ENCODE results near the gene LRBA. TPM values are rescaled to one million over a fixed set of nuclear protein-coding genes. Genes with fewer than 3 reads are reported as not detected.
"Not testable (repeated sequence)": the region's sequence is repeated elsewhere in the genome, so short reads cannot be mapped to it uniquely, and the experiment has no call there.

Gene LRBA
- total RNA-seq, 1 experiment from 2014 or later, result 55.3 TPM

- Mint-ChIP-seq H3K4me1 (peaks cover 16 to 32% of the 10 kb centered on the region in 2 experiments), H3K27ac (peak overlapping the region in 1 of 3 experiments; percentile 98; a peak in 2 of 7 replicates), H3K9me3 (no peaks in the 10 kb centered on the region)
Observed at GRCh38 chr4:150540536-150540935, 474.5 kb downstream of the LRBA start.

GRCh38 chr4:150537911-150538310 is 477.2 kb downstream of the LRBA start:
- not testable (repeated sequence) for H2BK120ac ChIP-seq (ENCODE audit: low read depth, low read length, poor library complexity, severe bottlenecking); H3K4me2 ChIP-seq (ENCODE audit: insufficient read depth, insufficient read length, low read length); H3K27me3 ChIP-seq (ENCODE audit: insufficient read depth, low read length); H3K4me3 Mint-ChIP-seq; H3T11ph ChIP-seq (ENCODE audit: low read length); H2BK20ac ChIP-seq (ENCODE audit: low read depth, low read length, poor library complexity, severe bottlenecking); H3K4ac ChIP-seq (ENCODE audit: low read depth, low read length); H2BK5ac ChIP-seq (ENCODE audit: insufficient read length, low read length); H3K27ac Mint-ChIP-seq; H3K79me2 ChIP-seq (ENCODE audit: insufficient read depth, low read length); H3K79me1 ChIP-seq (ENCODE audit: insufficient read depth, low read depth, low read length, poor library complexity, severe bottlenecking); H3K23me2 ChIP-seq (ENCODE audit: insufficient read length, low read depth, low read length, poor library complexity, severe bottlenecking); H2BK12ac ChIP-seq (ENCODE audit: insufficient read length, low read depth, low read length); H3K27me3 Mint-ChIP-seq (ENCODE audit: low read depth); H3K9ac ChIP-seq (ENCODE audit: extremely low read depth, insufficient read length, low read length); H3K14ac ChIP-seq (ENCODE audit: insufficient read depth, low read length); H3K18ac ChIP-seq (ENCODE audit: insufficient read length, low read depth, low read length); H2AK5ac ChIP-seq (ENCODE audit: insufficient read length, low read length); H3K4me1 ChIP-seq (ENCODE audit: insufficient read depth, low read length); H3K9me3 ChIP-seq (ENCODE audit: control insufficient read depth, low read depth, low read length); H2AFZ ChIP-seq (ENCODE audit: low read length); H3K9me3 Mint-ChIP-seq; H4K8ac ChIP-seq (replicated peaks; ENCODE audit: insufficient read length, low read depth, low read length); H2BK15ac ChIP-seq (ENCODE audit: low read depth, low read length); H4K20me1 ChIP-seq (ENCODE audit: control insufficient read depth, insufficient read depth, insufficient read length); H3K23ac ChIP-seq (ENCODE audit: insufficient read length, low read depth, low read length); DNase-seq; H4K5ac ChIP-seq (ENCODE audit: insufficient read length, low read depth, low read length); H4K91ac ChIP-seq (ENCODE audit: insufficient read length, low read depth, low read length); H3K56ac ChIP-seq (ENCODE audit: insufficient read length, low read depth, low read length); H3K36me3 Mint-ChIP-seq (ENCODE audit: insufficient read depth in 1 of 3, low read depth in 3 of 3); H3K27ac ChIP-seq (ENCODE audit: insufficient read length, low read depth, low read length)
- peaks cover 16 to 32% of the 10 kb centered on the region in 2 experiments for H3K4me1 Mint-ChIP-seq
- no CpG with 5 or more reads among the region's 3 CpGs for WGBS (ENCODE audit: extremely low coverage, insufficient read length, low lambda C conversion rate)

More at GRCh38 chr4:150540536-150540935, 474.5 kb downstream of the LRBA start:
- TF ChIP-seq CTCF (conservative IDR thresholded peaks at IDR 0.05), result no peak
- H4K8ac ChIP-seq (replicated peaks; ENCODE audit: insufficient read length, low read depth, low read length), result no peak overlapping the region
- no peak overlapping the region for H2BK15ac ChIP-seq (ENCODE audit: low read depth, low read length)
- H3K79me2 ChIP-seq (ENCODE audit: insufficient read depth, low read length), result no peaks in the 10 kb centered on the region
- no peaks in the 10 kb centered on the region for H3K79me1 ChIP-seq (ENCODE audit: insufficient read depth, low read depth, low read length, poor library complexity, severe bottlenecking)
- no peaks in the 10 kb centered on the region for H3K36me3 Mint-ChIP-seq (ENCODE audit: insufficient read depth in 1 of 3, low read depth in 3 of 3)
- H3K18ac ChIP-seq (ENCODE audit: insufficient read length, low read depth, low read length), result no peak overlapping the region
- H3T11ph ChIP-seq (ENCODE audit: low read length), result no peak overlapping the region
- no peaks in the 10 kb centered on the region for H3K23me2 ChIP-seq (ENCODE audit: insufficient read length, low read depth, low read length, poor library complexity, severe bottlenecking)
- no peaks in the 10 kb centered on the region for H3K27me3 ChIP-seq (ENCODE audit: insufficient read depth, low read length)
- no peak overlapping the region for H4K5ac ChIP-seq (ENCODE audit: insufficient read length, low read depth, low read length)
- no peaks in the 10 kb centered on the region for H3K27me3 Mint-ChIP-seq (ENCODE audit: low read depth)
- no peak overlapping the region for H3K4me3 Mint-ChIP-seq
- H3K4me2 ChIP-seq (ENCODE audit: insufficient read depth, insufficient read length, low read length), result no peak overlapping the region
- no peak for DNase-seq
- H2BK5ac ChIP-seq (ENCODE audit: insufficient read length, low read length), result no peak overlapping the region
- H3K9me3 ChIP-seq (ENCODE audit: control insufficient read depth, low read depth, low read length), result no peaks in the 10 kb centered on the region
- no peak overlapping the region for H2BK20ac ChIP-seq (ENCODE audit: low read depth, low read length, poor library complexity, severe bottlenecking)
- no peak overlapping the region for H3K9ac ChIP-seq (ENCODE audit: extremely low read depth, insufficient read length, low read length)
- H2BK120ac ChIP-seq (ENCODE audit: low read depth, low read length, poor library complexity, severe bottlenecking), result no peak overlapping the region
- no peaks in the 10 kb centered on the region for H4K20me1 ChIP-seq (ENCODE audit: control insufficient read depth, insufficient read depth, insufficient read length)
- H4K91ac ChIP-seq (ENCODE audit: insufficient read length, low read depth, low read length), result no peak overlapping the region
- no peaks in the 10 kb centered on the region; the same call in 1 of the 2 replicates for H3K4me1 ChIP-seq (ENCODE audit: insufficient read depth, low read length)
- H2BK12ac ChIP-seq (ENCODE audit: insufficient read length, low read depth, low read length), result no peak overlapping the region
- H3K14ac ChIP-seq (ENCODE audit: insufficient read depth, low read length), result no peak overlapping the region
- no peak overlapping the region for H3K23ac ChIP-seq (ENCODE audit: insufficient read length, low read depth, low read length)
- no peak overlapping the region for H2AK5ac ChIP-seq (ENCODE audit: insufficient read length, low read length)
- no peak overlapping the region for H3K27ac ChIP-seq (ENCODE audit: insufficient read length, low read depth, low read length)
- H2AFZ ChIP-seq (ENCODE audit: low read length), result no peak overlapping the region
- no peak overlapping the region for H3K4ac ChIP-seq (ENCODE audit: low read depth, low read length)
- no peak overlapping the region for H3K56ac ChIP-seq (ENCODE audit: insufficient read length, low read depth, low read length)
